ENCODE measurements around the gene STK32B.

Gene STK32B

DNA sequence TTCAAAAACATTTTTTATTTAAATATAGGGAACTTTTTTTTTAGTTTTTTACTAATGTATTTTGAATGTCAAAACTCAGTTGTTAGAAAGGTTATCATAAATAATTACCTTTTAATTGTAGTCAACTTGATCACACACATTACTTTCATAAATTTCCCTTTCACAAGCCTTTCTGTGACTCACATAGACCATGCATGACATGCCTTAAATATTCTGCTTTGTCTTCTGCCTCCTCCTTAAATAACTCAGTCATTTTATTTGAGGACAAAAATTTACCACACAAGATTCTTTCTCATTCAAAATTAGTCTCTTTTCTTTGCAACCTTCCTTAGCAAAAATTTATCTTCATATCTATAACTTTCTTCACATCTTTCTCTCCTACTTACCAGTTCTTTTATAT is 437.1 kb downstream of the STK32B start:
- DNase-seq, result no peak

DNA sequence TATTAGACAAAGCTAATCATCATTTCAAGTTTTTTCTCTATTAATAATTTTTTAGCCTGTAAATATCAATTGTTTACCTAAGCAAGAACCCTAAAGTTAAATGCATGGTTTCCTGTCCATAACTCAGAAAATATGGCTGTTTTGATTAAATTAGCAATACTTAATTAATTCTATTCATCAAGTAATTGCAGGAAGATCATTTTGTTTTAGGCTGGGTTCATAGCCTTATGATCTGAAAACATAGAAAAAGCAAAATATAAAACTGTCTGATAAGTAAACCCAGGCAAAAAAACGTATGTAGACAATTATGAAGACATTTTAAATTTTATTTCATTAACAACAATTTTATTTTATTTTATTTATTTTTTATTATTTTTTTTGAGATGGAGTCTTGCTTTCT is 438.0 kb downstream of the STK32B start:
- DNase-seq, result no peak

DNA sequence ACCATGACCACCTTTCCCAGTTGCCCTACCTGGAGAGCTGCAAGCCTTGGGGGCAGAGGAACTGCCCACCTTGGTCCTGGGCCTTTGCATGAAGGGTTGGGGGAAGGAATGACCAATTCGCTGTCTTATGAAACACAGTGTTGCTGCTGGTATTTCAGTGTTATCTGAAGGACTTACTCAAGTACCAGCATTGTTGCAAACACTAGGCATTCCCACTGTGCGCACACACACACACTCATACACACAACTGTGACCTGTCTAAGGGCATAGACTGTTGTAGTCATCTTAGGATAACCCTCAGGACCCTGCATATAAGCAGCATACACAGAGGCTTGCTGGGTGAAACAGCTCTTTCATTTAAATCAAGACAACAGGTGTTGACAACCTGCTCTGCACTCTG is 446.2 kb downstream of the STK32B start:
- DNase-seq, result no peak

DNA sequence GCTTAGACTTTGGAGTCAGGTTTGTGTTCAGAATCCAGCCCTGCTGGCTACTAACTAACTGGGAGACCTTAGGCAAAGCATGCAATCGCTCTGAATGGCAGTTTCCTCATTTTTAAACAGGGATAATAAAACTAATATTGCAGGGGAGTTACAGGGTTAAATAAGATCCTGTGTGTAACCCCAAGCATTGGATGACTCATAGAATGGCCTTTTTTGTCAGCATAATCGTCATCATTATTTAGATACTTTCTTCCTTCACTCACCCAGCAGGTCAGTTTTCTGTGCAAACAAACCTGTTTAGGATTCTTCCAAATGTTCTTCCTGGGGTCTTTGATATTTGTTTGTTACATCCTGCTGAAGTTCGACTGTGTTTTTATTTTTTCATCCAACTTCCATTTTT is 448.9 kb downstream of the STK32B start:
- no peak for DNase-seq

DNA sequence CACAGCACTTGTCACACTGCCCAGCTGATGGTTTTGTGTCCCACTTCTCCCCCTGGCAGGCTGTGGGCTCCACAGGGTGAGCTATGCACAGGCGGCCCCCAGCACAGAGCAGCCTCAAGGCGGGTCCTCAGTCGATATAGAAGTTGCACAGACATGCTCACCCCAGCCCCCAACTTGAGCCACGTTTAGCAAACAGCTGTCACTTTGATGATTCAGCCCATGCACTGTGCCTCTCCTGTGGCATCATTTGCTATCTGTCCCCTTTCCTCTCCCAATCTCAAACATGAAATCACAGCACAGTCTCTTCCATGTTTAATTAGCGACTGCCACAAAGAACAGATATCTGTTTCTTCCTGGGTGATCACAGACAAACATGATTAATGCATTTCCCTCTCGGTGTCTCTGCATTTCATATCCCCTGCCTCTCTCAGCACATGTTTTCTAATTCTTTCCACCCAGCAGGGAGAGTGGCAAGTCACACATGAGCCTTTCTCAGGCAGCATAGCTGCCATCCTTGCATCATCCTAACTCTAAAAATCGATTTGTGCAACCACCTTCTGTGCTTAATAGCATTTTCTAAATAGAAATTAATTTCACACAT is 452.2 kb downstream of the STK32B start:
- DNase-seq, result no peak

DNA sequence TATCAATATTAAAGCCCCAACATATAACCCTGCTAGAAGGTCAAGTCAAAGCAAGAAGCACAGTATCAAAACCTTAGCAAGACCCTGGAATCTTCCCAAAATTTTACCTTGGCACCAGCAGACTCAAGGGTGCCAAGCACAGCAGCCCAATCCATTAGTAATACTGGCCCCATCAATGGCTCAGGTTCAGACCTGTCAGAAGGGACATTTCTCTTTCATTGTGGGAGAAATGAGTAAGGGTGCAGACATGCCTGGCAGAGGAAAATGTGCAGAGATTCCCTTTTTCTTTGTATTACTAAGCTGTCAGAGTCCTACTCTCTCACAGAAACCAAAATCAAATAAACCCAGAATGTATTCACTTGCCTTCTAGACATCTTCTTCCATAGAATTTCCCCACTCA is 453.2 kb downstream of the STK32B start:
- DNase-seq, result no peak

DNA sequence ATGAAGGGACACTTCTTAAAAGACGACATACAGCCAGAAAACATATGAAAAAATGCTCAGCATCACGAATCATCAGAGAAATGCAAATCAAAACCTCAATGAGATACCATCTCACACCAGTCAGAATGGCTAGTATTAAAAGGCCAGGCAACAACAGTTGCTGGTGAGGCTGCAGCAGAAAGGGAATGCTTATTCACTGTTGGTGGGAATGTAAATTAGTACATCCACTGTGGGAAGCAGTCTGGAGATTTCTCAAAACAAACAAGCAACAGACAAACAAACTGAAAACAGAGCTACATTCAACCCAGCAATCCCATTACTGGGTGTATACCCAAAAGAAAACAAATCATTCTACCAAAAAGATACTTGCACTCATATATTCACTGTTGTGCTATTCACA is 459.2 kb downstream of the STK32B start:
- no peak for DNase-seq

DNA sequence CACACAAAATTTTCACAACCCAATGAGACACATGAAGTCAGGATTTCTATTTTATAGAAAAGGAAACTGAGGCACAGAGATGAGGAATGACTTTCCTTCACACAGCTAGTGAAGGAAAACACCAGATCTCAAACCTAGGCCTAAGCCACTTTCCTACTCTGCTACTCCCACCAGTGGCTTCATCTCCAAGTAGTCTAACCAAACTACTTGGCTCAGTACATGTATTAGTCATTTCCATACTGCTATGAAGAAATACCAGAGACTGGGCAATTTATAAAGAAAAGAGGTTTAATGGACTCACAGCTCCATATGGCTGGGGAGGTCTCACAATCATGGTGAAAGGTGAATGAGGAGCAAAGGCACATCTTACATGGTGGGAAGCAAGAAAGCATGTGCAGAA is 460.5 kb downstream of the STK32B start:
- DNase-seq, result no peak

DNA sequence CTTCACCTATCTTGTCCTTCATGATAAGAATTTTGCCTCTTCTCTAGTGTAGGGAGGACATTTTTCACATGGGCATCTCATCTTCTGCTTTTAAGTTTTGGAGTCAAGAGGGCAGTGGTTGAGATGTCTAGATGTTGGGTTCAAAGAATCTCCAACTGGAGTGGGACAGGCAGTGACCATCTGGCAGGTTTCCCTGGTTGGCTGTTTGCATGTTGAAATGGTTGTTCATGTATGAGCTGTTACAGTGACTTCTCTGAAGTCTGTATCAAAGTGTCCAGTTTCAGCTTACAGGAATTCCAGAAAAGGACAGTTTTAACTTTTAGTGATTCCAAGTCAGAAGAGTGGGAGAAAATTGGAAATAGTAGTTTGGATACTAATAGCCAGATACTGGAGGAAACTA is 464.4 kb downstream of the STK32B start:
- DNase-seq, result no peak

DNA sequence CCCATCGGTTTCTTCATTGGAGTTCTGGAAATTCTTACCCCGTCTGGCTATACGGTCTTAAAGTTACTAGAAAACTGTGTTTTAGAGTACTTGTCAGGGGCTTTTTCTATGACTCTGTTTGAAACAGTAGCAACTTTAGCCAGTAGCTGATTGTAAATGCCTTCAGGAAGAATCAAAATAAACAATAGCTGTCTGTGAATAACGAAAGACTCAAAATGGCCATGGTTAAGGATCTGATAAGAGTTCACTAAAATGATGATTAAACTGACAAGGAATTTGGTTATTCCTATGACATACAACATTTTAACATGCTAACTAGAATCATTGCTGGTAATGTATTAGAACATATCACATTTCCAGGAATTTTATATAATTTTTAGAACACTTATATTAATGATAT is 466.1 kb downstream of the STK32B start:
- no peak for DNase-seq

DNA sequence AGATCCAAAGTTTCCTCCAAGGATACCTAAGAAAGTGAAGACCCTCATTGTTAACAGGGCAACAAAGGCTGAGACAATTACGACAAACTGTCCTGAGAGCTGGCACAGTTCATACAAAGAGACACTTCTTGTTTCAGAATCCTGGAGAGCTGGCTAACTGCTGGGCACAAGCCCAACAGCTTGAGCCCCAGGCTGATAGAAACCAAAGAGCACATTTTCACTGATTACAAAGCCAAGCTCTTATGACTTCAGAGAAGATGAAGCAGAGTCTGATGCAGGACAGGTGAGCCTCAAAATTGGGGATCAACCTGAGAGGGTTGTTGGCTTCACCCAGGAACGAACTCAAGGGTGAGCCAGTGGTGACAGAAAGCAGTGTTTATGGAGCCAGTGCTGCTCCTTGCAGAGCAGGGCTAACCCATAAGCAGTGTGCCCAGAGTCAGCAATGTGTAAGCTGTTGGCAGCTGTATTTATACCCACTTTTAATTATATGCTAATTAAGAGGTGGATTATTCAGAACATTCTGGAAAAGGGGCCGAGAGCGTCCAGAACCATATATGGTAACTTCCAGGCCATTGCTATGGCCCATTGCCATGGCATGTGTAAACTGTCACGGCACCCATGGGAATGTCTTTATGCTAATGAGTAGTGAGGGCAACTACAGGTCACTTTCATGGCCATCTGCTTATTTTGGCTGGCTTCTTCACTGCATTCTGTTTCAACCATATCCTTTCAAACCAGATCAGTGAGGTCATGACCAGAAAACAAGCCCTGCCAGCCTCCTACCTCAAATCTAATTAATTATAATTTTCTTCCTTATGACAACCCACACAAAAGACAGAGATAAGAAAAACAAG is 473.4 kb downstream of the STK32B start:
- peak; percentile 87 for DNase-seq

DNA sequence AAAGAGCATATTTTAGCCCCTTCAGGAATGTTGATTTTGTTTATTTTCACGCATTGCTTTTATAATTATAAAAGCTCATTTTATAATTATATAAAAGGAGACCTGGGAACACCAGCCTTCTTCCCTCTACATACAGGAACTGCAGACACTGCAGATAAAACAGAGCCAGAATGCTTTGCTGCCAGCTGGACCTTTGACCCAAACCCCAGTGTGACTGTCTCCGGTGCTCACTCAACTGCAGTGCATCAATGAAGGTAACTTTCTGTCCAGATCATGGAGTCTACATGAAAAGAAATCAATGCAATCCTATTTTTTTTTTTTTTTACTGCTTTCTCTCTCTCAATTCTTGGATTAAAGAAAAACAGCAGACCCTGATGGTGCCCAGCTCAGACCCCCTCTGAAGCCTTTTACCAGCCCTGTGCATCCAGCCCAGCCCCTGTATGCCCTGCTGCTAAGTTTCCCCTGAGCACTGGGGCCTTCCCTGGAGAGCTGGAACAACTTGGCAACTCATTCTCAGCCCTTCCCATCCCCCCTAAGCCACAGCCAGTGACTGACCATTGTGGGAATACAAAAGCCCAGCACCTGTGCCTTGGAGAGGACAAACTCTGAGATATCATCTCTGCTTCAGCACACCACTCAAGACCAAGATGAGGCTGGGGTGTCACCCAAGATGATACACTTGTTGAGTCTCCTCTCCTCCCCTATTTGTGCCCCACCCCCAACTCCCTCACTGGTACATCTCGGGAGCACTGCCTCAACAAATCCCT is 475.0 kb downstream of the STK32B start:
- no peak for DNase-seq

DNA sequence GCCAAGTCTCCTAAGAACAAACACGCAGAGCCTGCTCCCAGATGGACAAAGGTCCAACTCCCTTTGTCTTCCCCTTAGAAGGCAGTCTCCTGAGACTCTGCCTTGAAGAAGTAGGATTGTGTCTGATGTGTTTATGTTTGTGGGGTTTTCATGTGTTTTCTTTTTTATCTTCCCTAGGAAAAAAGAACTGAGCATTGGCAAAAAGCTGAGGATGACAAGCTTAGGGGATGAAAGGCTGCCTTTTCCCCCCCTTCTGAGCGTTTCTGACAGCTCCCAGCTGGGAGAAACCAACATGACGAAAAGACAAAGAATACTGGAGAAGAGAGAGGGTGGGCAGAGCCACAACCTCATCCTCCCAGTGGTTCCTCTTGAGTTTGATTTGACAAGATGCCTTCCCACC is 475.9 kb downstream of the STK32B start:
- DNase-seq, result no peak

DNA sequence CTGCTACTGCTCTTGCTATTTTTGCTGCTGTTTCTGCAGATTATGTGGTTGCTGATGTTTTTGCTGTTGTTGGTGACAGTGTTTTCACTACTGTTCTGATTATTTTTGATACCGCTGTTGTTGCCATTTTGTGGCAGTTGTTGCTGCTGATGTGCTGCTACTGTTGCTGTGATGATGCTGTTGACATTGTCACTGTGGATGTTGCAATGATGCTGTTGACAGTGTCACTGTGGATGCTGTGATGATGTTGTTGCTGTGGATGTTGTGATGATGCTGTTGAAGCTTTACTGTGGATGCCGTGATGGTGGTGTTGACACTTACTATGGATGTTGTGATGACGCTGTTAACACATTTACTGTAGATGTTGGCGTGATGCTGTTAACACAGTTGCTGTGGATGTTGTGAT is 476.8 kb downstream of the STK32B start:
- no peak for DNase-seq

DNA sequence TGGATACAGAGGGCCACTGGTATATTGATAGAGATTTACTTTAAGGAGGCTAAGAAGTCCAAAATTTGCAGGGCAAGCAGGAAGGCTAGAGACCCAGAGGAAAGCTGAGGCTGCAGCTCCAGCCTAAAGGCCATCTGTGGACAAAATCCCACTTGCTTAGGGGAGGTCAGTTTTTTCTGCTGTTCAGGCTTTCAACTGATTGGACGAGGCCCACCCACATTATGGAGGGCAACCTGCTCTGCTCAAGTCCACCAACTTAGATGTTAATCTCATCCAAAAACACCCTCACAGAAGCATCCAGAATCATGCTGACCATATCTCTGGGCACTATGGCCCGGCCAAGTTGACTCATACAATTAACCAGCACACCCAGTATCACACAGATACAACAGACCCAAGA is 480.8 kb downstream of the STK32B start:
- no peak for DNase-seq

DNA sequence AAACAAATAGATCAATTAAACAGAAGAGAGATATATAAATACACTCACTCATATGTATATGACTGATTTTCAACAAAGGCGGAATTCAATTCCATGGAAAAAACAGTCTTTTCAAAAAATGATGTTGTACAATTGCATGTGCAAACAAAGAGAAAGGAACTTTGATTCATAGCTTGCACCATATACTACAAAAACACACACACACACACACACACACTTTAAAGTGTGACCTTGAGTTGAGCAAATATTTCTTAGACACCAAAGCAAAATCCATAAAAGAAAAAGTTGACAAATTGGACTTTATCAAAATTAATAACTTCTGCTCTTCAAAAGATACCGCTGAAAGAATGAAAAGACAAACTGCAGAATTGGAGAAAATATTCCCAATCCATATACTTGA is 488.3 kb downstream of the STK32B start:
- DNase-seq, result no peak

DNA sequence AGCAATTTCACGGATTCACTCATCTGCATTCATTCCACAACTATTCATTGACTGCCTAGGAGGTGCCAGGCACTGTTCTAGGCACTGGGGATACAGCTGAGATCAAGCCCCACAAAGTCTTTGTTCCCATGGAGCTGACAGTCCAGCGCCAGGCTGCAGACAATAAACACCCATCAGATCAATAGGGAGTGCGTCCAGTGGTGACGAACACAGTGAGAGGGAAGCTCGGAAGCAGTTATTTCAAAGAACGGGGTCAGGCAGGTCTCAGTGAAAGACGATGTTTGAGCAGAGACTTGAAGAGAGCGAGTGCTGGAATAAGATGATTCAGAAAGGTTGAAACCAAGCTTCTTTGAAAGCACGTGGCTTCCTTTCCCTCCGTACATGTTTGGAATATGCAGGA is 489.9 kb downstream of the STK32B start:
- DNase-seq, result no peak

DNA sequence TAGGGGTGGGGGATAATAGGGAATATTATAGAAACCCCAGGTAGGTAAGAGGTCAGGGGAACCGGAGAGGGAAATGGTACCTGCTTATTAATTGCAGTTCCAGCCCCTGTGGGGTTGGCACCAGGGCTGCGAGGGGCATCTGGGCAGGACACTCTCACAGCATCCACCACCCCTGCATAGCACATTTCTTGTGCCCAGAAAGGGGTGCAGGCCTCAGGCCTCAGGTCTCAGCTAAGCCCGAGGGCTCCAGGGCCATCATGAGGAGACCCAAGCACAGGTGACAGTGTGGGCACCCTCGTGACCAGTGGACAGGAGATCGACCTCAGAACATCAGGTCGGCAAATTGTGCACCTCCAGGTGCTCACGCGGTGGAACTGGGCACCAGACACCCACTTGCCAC is 492.4 kb downstream of the STK32B start:
- no peak for DNase-seq

DNA sequence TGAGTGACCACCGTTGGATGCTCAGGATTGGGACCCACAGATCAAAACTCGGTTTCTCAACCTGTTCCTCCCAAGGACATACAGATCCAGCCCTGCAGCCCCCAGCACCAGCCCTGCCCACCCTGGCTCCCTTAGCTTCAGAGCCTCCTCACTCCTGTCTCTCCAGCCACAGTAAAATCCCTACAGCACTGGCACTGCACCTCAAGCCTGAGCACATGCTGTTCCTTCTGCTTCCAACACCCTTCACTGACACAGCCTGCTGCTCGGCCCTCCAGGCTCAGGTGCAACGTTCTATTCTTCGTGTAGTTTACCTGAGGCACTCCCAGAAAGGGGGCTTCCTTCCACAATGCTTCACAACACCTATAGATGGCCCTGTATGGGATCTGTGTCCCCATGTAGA is 493.5 kb downstream of the STK32B start:
- DNase-seq, result no peak

DNA sequence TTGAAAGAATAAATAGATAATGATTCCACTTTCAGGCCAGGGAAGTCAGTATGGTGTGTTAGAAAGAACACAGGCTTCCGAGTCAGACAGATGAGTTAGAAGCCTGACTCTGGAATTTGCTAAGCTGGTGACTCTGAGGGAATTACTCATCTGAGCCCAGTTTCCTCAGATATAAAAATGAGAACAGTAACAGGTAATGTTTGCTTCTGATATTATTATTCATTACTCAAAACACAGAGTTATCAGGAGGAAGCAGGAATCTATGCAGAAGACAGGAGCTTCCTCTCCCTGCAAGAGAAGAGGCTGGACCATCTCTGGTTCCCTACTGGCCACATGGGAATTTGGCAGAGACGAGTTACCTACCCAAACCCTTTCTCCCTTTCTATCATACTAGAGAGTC is 494.0 kb downstream of the STK32B start:
- no peak for DNase-seq

DNA sequence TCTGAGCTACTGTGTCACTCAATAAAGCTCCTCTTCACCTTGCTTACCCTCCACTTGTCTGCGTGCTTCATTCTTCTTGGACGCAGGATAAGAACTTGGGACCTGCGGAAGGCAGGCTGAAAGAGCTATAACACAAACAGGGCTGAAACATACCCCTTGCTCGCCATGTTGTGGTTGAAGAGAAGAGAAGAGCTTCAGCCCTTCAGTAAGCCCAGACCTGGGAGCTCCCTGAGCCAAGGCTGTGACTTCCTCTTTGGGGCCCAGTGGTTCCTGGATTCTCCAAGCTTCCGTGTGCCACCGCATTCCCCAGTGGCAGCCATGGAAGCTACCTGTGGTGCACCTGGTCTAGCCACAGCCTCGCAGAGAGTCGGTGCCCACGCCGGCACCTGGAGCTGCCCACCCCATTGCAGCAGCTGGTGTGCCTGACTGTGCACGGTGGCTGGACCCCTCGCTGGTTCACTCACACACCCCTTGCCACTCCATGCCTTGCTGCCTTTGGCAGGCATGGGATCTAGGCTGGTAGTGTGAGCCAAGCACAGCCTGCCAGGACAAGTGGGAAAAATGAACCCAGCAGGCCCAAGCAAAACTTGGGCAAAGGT is 496.5 kb downstream of the STK32B start:
- no peak for DNase-seq
